ENCODE results near the gene DACH2.
"Not testable (repeated sequence)": the region's sequence is repeated elsewhere in the genome, so short reads cannot be mapped to it uniquely, and the experiment has no call there.

The DACH2 gene

DNA sequence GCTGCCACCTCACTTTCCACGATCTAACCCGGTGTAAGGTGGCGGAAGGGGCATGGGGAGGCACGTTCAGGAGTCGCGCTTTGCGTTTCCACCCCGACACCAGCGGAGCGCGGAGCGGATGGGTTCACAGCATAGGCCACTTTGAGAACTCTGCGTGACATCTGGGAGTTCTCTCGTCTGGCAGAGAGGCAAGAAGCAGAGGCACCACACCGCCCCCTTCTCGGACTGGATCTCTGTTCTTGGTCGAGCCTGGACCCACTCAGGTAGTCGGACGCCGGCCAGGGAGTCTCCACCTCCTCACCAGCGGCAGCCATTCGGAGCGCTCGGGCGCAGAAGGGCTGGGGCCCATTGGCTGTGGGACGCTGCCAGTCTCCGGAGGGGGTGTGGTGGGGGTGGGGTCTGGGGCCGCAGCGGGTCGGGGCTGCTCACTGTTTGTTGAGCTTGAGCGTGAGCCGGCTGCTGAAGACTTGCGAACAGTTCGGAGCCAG lies at the start of gene DACH2:
Gene DACH2 (plus strand): TSS at position 428 of the 488 bp plus-strand sequence.
- DNase-seq, result peak; percentile 2

- DNase-seq, result no peak
Observed at GRCh38 chrX:86102341-86102740, 45.9 kb upstream of the DACH2 start.

DNA sequence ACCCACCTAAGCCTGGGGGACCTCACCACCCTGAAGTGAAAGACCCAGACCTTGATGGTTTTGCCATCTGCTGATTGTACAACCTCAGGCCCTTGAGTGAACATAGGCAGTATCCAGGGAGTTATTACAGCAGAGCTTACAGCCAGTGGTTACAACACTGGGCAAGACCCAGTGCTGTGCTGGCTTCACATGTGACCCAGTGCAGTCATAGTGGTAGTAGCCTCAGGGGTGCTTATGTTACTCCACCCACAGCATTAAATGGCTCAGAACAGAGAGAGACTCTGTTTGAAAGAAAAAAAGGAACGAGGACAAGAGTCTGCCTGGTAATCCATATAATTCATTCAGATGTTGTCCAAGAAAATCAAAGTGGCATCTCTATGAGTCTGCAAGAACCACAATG lies 45.2 kb upstream of the DACH2 start:
- no peak for DNase-seq

DNA sequence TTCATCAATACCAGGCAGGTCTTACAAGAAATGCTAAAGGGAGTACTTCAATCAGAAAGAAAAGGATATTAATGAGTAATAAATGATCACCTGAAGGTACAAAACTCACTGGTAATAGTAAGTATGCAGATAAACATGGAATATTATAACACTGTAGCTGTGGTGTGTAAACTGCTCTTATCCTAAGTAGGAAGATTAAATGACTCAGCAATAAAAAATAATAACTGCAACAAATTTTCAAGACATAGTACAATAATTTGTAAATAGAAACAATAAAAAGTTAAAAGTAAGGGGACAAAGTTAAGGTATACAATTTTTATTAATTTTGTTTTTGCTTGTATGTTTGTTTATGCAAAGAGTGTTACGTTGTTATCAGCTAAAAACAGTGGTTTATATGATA lies 43.7 kb upstream of the DACH2 start:
- no peak for DNase-seq

- no peak for DNase-seq
Observed at GRCh38 chrX:86121916-86122315, 26.3 kb upstream of the DACH2 start.

GRCh38 chrX:86133761-86134160 lies 14.5 kb upstream of the DACH2 start:
- no peak for DNase-seq

- DNase-seq, result no peak
Observed at GRCh38 chrX:86137071-86137470, 11.2 kb upstream of the DACH2 start.

DNA sequence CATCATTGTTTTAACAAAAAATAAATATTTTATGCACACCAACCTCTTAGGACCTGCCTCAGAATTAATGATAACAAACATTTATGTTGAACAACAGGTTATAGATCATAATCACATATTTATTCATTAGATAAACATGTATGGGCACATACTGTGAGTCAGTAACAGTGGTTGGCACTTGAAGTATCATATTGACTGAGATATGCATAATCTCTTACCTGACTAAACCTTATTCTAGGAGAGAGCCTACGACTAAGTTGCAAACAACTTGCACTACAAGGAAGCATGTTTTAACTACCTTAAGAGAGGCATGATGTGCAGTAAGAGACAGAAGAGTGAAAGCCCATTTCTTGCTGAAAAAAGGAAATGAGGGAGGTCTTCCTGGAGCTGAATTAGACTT lies 6.5 kb upstream of the DACH2 start:
- no peak for DNase-seq

GRCh38 chrX:86146102-86146501 lies 2.1 kb upstream of the DACH2 start:
- no peak for DNase-seq

GRCh38 chrX:86148594-86148993 lies 343 bp downstream of the DACH2 start:
- DNase-seq, result no peak

DNA sequence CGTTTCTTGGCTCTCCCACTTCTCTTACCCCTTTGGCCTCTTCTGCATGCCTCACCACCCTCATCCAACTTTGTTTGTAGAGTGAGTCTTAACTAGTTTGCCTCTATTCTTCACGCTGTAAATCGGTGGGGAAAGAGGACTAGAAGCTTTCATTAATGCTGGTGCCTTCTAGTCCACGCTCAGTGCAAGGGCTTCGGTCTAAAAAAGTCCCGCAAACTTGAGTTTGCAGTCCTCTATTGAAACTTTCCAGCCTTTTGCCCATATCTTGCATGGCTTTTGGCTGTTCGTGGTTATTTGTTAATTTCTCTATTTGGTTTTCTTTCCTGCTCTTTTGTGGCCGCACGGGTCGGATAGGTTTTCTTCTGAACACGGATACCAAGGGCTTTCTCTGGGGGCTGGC lies 868 bp downstream of the DACH2 start:
- DNase-seq, result no peak

GRCh38 chrX:86154553-86154952 lies 6.3 kb downstream of the DACH2 start:
- DNase-seq, result no peak

DNA sequence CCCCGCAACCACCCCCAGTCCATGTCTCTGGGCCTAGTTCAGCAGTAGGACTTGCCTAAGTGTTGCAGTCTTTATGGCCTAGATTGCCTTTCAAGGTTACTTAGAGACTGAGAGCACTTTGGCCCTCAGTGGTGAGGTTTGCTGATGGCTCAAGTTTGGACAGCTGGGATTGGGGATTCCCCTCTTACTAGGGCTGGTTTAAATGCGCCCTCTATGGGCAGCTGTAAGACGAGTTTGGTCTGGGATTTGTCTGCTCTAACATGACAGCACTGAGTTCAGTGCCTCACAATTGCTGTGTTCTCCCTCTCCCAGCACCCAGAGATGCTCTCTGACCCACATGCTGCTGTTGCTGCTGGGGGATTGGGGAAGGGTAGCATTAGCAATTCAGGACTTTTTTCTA lies 23.1 kb downstream of the DACH2 start:
- no peak for DNase-seq

DNA sequence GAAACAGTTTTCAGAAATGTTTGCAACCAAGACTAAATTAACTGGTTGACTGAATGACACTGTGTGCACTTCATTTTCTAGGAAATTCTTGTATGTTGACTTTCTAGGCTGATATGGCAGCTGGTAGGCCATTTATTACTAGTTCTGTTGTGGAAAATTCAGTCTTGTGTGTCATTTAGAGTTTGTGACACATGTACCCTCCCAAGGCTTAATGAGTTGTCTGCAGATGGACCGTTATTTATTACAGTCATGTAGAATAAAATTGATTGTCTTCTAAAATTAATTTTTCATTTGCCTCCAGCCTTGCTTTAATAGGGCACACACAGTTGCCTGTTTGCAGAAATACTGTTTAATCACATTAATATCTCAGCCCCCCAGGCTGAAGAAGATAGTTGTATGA lies 30.7 kb downstream of the DACH2 start:
- no peak for DNase-seq

GRCh38 chrX:86181325-86181724 lies 33.1 kb downstream of the DACH2 start:
- not testable (repeated sequence) for DNase-seq

GRCh38 chrX:86192827-86193226 lies 44.6 kb downstream of the DACH2 start:
- DNase-seq, result no peak

DNA sequence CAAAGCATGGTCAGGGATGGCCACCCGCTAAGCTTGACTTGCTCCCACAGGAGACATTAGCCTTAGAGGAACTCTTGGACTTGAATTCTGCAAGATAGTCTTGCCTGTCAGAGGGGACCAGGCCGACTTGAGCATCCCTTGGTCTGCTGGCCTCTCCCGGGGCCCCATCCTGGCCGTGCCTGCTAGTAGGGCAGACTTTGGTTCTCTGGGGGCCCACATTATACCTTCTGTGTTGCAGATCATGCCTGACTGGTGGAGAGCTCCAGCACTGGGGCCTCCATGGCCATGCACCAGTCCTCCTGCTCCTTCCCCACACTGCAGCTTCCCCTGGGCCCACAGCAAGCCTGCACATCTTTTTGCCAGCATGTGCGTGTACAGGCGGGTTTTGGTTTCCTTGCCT lies 46.5 kb downstream of the DACH2 start:
- DNase-seq, result no peak

DNA sequence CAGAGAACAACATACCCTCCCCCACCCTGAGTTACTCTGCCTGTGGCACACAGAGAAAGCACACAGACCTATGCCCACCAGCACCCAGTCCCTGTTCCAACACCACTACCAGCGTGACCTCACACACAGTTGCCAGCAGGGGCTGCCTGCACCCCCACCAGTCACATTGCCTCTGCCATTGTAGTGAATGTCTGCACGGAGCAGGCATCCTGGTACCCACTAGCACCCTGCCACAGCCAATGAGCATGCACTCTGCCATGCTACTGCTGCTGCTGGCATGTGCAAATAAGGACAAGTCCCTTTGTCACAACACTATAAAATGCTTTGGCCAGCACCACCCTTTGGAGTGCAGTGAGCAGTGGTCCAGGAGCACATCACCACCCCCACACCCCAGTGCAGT lies 47.1 kb downstream of the DACH2 start:
- no peak for DNase-seq

DNA sequence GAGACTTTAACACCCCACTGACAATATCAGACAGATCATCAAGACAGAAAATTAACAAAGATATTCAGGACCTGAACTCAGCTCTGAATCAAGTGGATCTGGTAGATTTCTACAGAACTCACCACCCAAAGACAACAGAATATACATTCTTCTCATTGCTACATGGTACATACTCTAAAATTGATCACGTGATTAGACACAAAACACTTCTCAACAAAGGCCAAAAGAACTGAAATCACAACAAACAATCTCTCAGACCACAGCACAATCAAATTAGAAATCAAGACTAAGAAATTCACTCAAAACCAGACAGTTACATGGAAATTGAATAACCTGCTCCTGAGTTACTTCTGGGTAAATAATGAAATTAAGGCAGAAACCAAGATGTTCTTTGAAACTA lies 49.6 kb downstream of the DACH2 start:
- DNase-seq, result no peak

DNA sequence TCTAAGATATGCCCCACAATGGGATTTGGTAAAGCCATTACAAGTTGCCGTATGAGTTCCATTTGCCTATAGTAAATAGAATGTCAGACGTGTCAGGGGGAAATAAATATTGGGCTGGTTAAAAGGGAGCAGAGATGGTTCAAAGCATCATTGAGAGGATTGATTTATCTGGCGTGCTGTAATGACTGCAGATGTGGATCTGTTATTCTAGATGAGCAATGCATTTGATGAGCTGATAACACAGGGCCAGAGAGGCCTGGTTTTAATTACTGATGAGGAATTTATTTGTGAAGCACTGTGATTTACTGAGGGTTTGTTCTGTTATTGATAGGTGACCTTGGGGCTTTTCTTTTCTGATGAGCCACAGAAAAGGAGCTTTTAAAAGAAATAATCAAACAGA lies 62.5 kb downstream of the DACH2 start:
- no peak for DNase-seq

GRCh38 chrX:86215260-86215659 lies 67.0 kb downstream of the DACH2 start:
- no peak for DNase-seq

DNA sequence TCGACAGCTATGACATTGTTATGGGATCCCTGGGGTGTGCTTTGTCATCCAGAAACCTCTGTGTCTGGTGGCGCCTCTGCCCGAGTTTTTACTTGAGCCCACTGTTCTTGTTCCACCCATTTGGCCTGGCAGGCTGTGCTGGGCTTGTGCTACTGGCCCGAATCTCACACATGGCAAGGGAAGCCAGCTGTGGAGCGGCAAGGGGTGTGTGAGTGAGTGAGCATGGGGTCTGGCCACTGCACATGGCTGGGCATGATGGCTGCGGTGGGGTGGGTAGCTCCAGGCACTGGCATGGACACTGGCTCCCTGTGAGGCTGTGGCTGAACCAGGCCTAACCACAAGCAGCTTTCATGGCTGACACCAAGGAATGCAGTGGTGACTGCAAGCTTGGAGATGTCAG lies 89.2 kb downstream of the DACH2 start:
- no peak for DNase-seq

DNA sequence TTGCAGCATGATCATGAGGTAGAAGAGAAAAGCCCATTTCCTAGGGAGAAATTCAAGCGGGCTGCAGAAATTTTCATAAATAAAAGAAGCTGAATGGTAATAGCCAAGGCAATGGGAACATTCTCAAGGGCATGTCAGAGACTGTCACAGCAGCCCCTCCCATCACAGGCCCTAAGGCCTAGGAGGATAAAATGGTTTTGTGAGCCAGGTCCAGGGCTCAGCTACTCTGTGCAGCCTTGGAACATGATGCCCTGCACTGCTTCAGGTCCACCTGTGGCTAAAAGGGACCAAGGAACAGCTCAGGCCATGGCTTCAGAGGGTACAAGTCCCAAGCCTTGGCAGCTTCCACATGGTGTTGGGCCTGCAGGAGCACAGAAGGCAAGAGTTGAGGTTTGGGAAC lies 93.3 kb downstream of the DACH2 start:
- no peak for DNase-seq

GRCh38 chrX:86263526-86263925 lies 115.3 kb downstream of the DACH2 start:
- DNase-seq, result no peak

DNA sequence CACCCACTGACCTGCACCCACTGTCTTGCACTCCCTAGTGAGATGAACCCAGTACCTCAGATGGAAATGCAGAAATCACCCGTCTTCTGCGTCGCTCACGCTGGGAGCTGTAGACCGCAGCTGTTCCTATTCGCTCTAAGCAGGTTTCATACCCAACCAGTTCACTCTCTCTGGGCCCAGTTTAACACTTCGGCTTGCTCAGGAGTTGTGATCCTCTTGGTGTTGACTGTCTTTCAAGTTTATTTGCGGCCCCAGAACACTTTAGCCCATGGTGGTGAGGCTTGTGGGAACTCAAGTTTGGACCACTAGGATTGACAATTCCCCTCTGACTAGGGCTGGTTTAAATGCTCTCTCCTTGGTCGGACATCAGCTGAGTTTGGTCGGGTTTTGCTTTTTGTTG lies 147.0 kb downstream of the DACH2 start:
- DNase-seq, result no peak

DNA sequence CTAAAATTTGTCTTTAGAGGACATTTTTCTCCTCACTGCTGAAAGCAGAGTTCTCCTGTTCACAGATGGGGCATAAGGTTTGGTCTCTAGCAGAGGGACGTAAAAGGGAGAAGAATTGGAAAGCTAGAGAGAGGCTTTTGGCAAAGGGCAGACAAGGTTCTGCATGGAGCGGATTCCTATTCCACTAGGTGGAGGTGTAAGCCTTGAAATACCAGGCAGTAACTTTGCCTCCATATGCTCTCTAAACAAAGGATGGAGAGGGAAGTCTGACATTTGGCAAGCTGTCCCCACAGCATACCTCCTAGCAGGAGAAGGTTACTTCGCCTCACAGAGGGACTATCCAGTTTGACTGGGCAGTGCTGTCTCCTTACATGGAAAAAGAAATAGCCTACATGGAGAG lies 174.7 kb downstream of the DACH2 start:
- no peak for DNase-seq
